Embryonic facial prominence (tissue), 1 donor: Measurements from ENCODE around the gene TMEM132C.

Source experiments
- DNase-seq: peaks from one replicate; pipeline ENCODE4 v3.0.0-alpha.2; 2016; ENCODE audit errors: extremely low spot score

TMEM132C gene

DNA sequence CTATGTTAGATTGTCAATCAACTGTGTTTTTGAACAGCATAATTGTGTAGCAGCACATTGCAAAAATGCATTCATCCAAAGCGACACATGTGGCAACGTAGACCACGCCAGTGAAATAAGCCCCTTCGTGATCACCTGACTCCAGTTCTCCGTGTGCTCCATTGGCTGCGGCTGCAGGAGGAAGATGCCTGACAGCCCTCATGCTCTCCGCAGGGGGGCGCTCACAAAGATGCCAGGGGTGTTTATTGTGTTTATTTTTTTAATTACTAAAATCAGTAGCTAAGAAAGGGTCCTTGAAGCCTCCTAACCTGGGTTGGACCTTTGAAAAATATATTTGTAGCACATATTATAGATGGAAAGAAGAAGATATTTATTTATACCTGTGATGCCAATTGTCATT lies 440.5 kb downstream of the TMEM132C start:
- DNase-seq: no peak

GRCh38 chr12:128708789-128709188 lies 441.8 kb downstream of the TMEM132C start:
- no peak for DNase-seq

DNA sequence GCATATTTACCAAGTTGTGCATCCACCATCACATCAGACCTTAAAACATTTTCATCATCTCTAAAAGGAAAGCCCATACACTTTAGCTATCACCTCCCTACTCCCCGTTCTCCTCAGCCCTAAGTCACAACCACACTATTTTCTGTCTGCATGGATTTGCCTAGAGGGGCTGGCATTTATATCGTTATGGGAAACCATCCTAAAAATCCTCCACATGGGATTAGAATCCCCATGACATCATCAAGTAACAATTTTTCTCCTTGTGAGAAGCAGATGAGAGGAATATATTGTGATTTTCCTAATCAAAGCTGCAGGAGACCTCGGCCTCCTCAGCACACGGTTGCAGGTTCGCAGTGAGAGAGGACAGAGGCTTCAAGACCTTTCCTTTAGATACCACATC lies 442.7 kb downstream of the TMEM132C start:
- DNase-seq: no peak

DNA sequence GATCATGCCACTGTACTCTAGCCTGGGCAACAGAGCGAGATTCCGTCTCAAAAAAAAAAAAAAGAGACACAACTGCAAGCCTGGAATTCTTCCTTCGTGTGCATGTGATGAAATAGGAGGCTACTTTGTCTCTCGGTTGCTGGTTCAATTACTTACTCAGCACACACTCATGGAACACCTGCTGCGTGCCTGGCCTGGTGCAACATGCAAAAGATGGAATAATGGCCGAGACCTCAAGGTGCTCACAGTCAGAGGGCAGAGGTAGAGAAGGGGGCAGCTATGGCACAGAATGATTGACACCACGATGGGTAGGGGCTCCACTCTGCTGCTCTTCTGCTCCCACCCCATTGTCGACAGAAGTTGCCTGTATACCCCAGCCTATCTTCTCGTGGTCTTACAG lies 444.5 kb downstream of the TMEM132C start:
- DNase-seq: no peak

GRCh38 chr12:128712622-128713021 lies 445.7 kb downstream of the TMEM132C start:
- DNase-seq: no peak

GRCh38 chr12:128715485-128715884 lies 448.5 kb downstream of the TMEM132C start:
- DNase-seq: no peak

- DNase-seq: no peak
Measured at GRCh38 chr12:128724468-128725046, 457.6 kb downstream of the TMEM132C start.

DNA sequence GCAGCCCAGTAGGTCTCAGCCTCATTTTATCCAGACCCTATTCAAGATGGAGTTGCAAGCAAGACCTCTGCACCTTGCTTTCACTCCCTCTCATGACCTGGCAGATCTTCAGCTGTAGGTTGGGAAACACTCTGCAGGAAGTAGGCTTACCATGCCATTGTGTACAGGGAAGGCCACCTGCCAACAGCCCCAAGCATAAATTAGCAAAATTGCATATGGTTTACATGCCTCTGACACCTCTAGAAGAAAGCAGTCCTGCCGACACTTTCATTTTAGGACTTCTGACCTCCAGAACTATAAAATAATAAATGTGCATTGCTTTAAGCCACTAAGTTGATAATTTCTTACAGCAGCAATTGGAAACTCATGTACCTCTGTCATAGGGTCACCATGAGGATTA lies 459.9 kb downstream of the TMEM132C start:
- DNase-seq: no peak

DNA sequence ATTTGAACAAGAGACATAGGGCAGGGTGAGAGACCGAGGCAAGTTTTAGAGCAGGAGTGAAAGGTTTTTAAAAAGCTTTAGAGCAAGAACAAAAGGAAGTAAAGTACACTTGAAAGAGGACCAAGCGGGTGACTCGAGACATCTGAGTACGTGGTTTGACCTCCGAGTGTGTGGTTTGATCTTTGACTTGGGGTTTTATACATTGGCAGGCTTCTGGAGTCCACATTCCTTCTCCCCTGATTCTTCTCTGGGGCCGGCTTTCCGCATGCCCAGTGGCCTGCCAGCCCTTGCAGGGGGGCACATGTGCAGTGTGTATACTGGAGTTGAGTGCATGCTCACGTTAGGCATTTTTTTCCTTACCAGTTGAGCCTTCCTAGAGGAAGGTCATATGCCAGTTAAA lies 460.5 kb downstream of the TMEM132C start:
- no peak for DNase-seq

- DNase-seq: no peak
Measured at GRCh38 chr12:128727999-128728398, 461.0 kb downstream of the TMEM132C start.

- DNase-seq: no peak
Measured at GRCh38 chr12:128729628-128730121, 462.7 kb downstream of the TMEM132C start.

DNA sequence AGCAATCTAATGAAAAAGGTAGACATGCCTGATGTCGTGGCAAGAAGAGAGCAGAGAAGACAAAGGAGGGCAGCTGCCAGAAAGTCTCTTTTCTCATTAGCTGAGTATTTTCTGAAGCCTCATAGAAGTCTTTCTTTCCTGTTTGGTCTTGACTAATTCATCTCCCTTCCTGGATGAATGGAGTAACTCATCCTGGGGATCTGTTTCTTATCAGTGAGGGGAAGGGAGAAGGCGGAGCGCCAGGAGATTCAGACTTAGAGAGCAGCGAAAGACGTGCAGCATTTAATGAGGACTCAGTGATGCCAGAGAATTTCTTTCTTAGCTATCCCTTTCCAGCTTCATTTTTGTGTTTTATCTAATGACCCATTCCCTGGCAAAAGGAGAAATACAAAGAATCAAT lies 467.4 kb downstream of the TMEM132C start:
- peak; percentile 9 for DNase-seq

- DNase-seq: no peak
Measured at GRCh38 chr12:128737292-128737966, 470.5 kb downstream of the TMEM132C start.

GRCh38 chr12:128743916-128744315 lies 476.9 kb downstream of the TMEM132C start:
- no peak for DNase-seq

- DNase-seq: no peak
Measured at GRCh38 chr12:128745772-128746689, 479.1 kb downstream of the TMEM132C start.

- no peak for DNase-seq
Measured at GRCh38 chr12:128747441-128747840, 480.5 kb downstream of the TMEM132C start.

DNA sequence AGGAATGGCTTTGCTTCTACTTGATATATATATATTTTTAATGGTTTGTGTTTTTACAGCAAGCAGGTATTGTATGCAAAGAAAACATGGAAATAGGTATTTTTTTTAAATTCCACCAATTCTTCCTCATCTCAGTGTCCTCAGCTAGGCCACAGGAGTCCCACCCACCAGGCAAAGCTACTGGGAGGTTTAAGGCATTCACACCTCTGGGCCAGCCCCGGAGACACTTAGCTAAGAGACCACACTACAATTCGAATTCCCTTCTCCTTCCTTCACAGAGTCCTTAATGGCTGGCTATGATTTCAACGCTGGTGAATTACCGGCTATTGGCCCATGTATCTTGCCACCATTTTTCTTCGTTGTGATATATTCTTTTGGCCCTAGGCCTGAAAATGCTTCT lies 485.4 kb downstream of the TMEM132C start:
- DNase-seq: no peak

DNA sequence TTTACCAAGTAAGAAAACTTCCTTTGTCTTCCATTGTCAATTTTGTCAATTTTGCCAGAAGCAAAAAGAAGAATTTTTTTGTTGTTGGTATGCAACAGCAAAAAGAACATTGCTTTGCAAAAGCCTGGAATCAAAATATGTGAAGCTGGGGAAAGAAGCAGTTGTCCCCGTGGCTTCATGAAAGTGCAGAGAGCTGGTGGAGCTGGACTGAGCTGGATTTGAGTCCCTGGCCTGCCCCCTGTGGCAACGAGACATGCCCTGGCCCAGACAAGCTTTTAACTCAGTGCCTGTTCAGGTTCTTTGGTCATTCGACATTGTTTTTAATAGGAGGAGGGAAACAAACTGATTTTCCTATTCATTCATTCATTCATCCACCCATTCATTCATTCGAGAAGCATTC lies 486.5 kb downstream of the TMEM132C start:
- no peak for DNase-seq

- DNase-seq: no peak
Measured at GRCh38 chr12:128754275-128754674, 487.3 kb downstream of the TMEM132C start.

GRCh38 chr12:128755566-128755965 lies 488.6 kb downstream of the TMEM132C start:
- no peak for DNase-seq
